IMR-90 (cell line): Measurements from ENCODE around the gene MYLK4. TPM values are rescaled to one million over a fixed set of nuclear protein-coding genes. Genes with fewer than 3 reads are reported as not detected.

Source experiments
- ATAC-seq: fragments of 200-7000 bp; cut with Tn5 transposase; 2 replicates; pipeline ENCODE4 v1.9.1; 2020; ENCODE audit warnings: low read depth, mild to moderate bottlenecking, moderate library complexity
- BruUV-seq: library from RNA; stranded (reverse); fragments of 400-500 nt; replicated peaks from 2 replicates; lab custom pipeline; 2021; lab: Mats Ljungman, UMichigan
- CTCF ChIA-PET: fragments of 300-600 bp; formaldehyde crosslinking; extraction: SDS; loops from one replicate; lab custom pipeline; 2021; ENCODE audit warnings: antibody characterized with exemption; lab: Yijun Ruan, JAX
- POLR2A ChIA-PET: fragments of 300-600 bp; sonication (Branson Sonifier 250); formaldehyde crosslinking; loops from one replicate; lab custom pipeline; 2022; ENCODE audit warnings: antibody characterized with exemption; ENCODE audit not compliant: unreplicated experiment; lab: Charles Lee
- DNase-seq: peaks from one replicate; pipeline ENCODE4 v3.0.0; 2013
- H2AFZ ChIP-seq: replicated peaks from 2 replicates; pipeline ENCODE3; 2013; ENCODE audit warnings: low read length, mild to moderate bottlenecking; ENCODE audit not compliant: poor library complexity
- H2AK5ac ChIP-seq: 2 replicates; pipeline ENCODE4 v1.6.1; 2013; ENCODE audit warnings: low read depth, low read length, inconsistent platforms
- H2AK9ac ChIP-seq: replicated peaks from 2 replicates; pipeline ENCODE3; 2013; ENCODE audit warnings: mild to moderate bottlenecking, low read depth, low read length, moderate library complexity; ENCODE audit not compliant: poor library complexity
- H2BK120ac ChIP-seq: 2 replicates; pipeline ENCODE4 v1.6.1; 2013; ENCODE audit warnings: low read depth, low read length, inconsistent platforms
- H2BK15ac ChIP-seq: 3 replicates; pipeline ENCODE4 v1.6.1; 2013; ENCODE audit warnings: low read depth, low read length, inconsistent platforms
- H2BK20ac ChIP-seq: 2 replicates; pipeline ENCODE4 v1.6.1; 2013; ENCODE audit warnings: low read depth, mild to moderate bottlenecking, inconsistent platforms, low read length, moderate library complexity
- H2BK5ac ChIP-seq: 2 replicates; pipeline ENCODE4 v1.6.1; 2013; ENCODE audit warnings: mild to moderate bottlenecking, low read depth, low read length, inconsistent platforms; ENCODE audit not compliant: poor library complexity, severe bottlenecking
- H3K14ac ChIP-seq: replicated peaks from 2 replicates; pipeline ENCODE4 v1.6.1; 2013; ENCODE audit warnings: low read depth, low read length, inconsistent platforms
- H3K18ac ChIP-seq: 2 replicates; pipeline ENCODE4 v1.6.1; 2013; ENCODE audit warnings: low read depth, low read length, control low read depth
- H3K23ac ChIP-seq: 2 replicates; pipeline ENCODE4 v1.6.1; 2013; ENCODE audit warnings: low read depth, low read length, inconsistent platforms
- H3K27ac ChIP-seq: 2 replicates; pipeline ENCODE4 v1.5.1; 2013; ENCODE audit warnings: mild to moderate bottlenecking, control low read depth, low read length; ENCODE audit not compliant: insufficient read depth
- H3K27me3 ChIP-seq: 2 replicates; pipeline ENCODE4 v1.6.1; 2013; ENCODE audit warnings: low read length; ENCODE audit not compliant: control insufficient read depth, insufficient read depth
- H3K36me3 ChIP-seq: 2 replicates; pipeline ENCODE4 v1.6.1; 2013; ENCODE audit warnings: low read length, mixed read lengths; ENCODE audit not compliant: control insufficient read depth, insufficient read depth
- H3K4ac ChIP-seq: 2 replicates; pipeline ENCODE4 v1.6.1; 2013; ENCODE audit warnings: low read depth, low read length, inconsistent platforms
- H3K4me1 ChIP-seq: 2 replicates; pipeline ENCODE4 v1.6.1; 2013; ENCODE audit warnings: low read length, mixed read lengths; ENCODE audit not compliant: control insufficient read depth, insufficient read depth
- H3K4me2 ChIP-seq: 2 replicates; pipeline ENCODE4 v1.6.1; 2013; ENCODE audit warnings: low read depth, mild to moderate bottlenecking, control low read depth, low read length, moderate library complexity
- H3K4me3 ChIP-seq: 2 replicates; pipeline ENCODE4 v1.5.1; 2013; ENCODE audit warnings: low read depth, mild to moderate bottlenecking, control low read depth, low read length, moderate library complexity; ENCODE audit not compliant: insufficient read depth
- H3K56ac ChIP-seq: 2 replicates; pipeline ENCODE4 v1.6.1; 2013; ENCODE audit warnings: low read length, inconsistent platforms; ENCODE audit not compliant: insufficient read depth; ENCODE audit errors: extremely low read depth
- H3K79me1 ChIP-seq, 2 experiments: 2 replicates each; pipeline ENCODE4 v1.6.1; 2013; ENCODE audit warnings: low read length in 2 of 2, inconsistent platforms in 1 of 2, low read depth in 1 of 2
- H3K9ac ChIP-seq: 2 replicates; pipeline ENCODE4 v1.6.1; 2013; ENCODE audit warnings: low read depth, low read length, control low read depth
- H3K9me1 ChIP-seq: 2 replicates; pipeline ENCODE4 v1.6.1; 2013; ENCODE audit warnings: low read length, inconsistent platforms; ENCODE audit not compliant: insufficient read depth
- H3K9me3 ChIP-seq: 2 replicates; pipeline ENCODE4 v1.6.1; 2013; ENCODE audit warnings: low read length; ENCODE audit not compliant: control insufficient read depth, insufficient read depth
- H4K20me1 ChIP-seq: 2 replicates; pipeline ENCODE4 v1.6.1; 2013; ENCODE audit warnings: low read length, inconsistent platforms; ENCODE audit not compliant: insufficient read depth
- H4K5ac ChIP-seq: 2 replicates; pipeline ENCODE4 v1.6.1; 2013; ENCODE audit warnings: mild to moderate bottlenecking, low read depth, low read length, control low read depth
- H4K8ac ChIP-seq, 2 experiments: 2 replicates each; pipeline ENCODE4 v1.6.1; 2013; ENCODE audit warnings: low read depth in 2 of 2, low read length in 2 of 2, control low read depth in 1 of 2, inconsistent platforms in 1 of 2
- H4K91ac ChIP-seq: 2 replicates; pipeline ENCODE4 v1.6.1; 2013; ENCODE audit warnings: low read depth, low read length, inconsistent platforms; ENCODE audit not compliant: insufficient read depth
- CEBPB ChIP-seq: IDR thresholded peaks from 2 replicates; pipeline ENCODE4 v1.6.1; 2012; ENCODE audit warnings: low read depth, low read length, improper control_type of control experiment
- FOS ChIP-seq: fragments of 150-350 bp; IDR thresholded peaks from 2 replicates; pipeline ENCODE4 v1.6.1; 2016; ENCODE audit warnings: low read depth, low read length
- NFE2L2 ChIP-seq: fragments of 150-350 bp; IDR thresholded peaks from 2 replicates; pipeline ENCODE4 v1.6.1; 2016; ENCODE audit warnings: low read depth, mild to moderate bottlenecking, low read length
- POLR2A ChIP-seq: IDR thresholded peaks from 2 replicates; pipeline ENCODE4 v1.6.1; 2012; ENCODE audit warnings: mild to moderate bottlenecking, low read depth, low read length
- RAD21 ChIP-seq: IDR thresholded peaks from 2 replicates; pipeline ENCODE4 v1.6.1; 2012; ENCODE audit warnings: low read length, improper control_type of control experiment
- RCOR1 ChIP-seq: IDR thresholded peaks from 2 replicates; pipeline ENCODE4 v1.6.1; 2012; ENCODE audit warnings: mild to moderate bottlenecking, low read length, improper control_type of control experiment; ENCODE audit not compliant: insufficient replicate concordance
- SMC3 ChIP-seq: fragments of 150-350 bp; IDR thresholded peaks from 2 replicates; pipeline ENCODE4 v1.6.1; 2016; ENCODE audit warnings: low read depth, mild to moderate bottlenecking, antibody characterized with exemption, low read length, moderate library complexity
- WGBS, 2 experiments: methylation state at CpG; one replicate each; pipeline versions ENCODE4 v1.1.5 to v1.1.7; 2013; ENCODE audit warnings: missing lambda C conversion rate in 2 of 2; ENCODE audit not compliant: insufficient read length in 1 of 2; ENCODE audit errors: extremely low coverage in 2 of 2; 5-methylcytosine and 5-hydroxymethylcytosine counted together
- dilution Hi-C: fragments of 300-500 bp; cut with HindIII; formaldehyde crosslinking; loops from one replicate; pipeline ENCODE4 v1.14.3; 2018; ENCODE audit warnings: low sequenced_read_pairs; ENCODE audit not compliant: unreplicated experiment
- in situ Hi-C: fragments of 300-500 bp; cut with MboI; formaldehyde crosslinking; loops from 3 replicates; pipeline ENCODE4 v1.14.3; 2019; ENCODE audit warnings: low sequenced_read_pairs, inconsistent platforms, mixed read lengths
- intact Hi-C: fragments of 100-400 bp; cut with micrococcal nuclease; formaldehyde crosslinking; loops from 2 replicates; pipeline ENCODE4 v1.10.0; 2022
- polyA plus RNA-seq, 3 experiments: library from polyadenylated mRNA; depleted of rRNA; stranded (reverse); fragments of >200 nt; gene quantifications; 2 replicates each; pipeline ENCODE4 v1.2.3, GENCODE V29; 2012; ENCODE audit warnings: low replicate concordance in 1 of 3
- total RNA-seq: library from RNA; depleted of rRNA; stranded (reverse); fragments of >200 nt; gene quantifications from 2 replicates; pipeline ENCODE4 v1.2.3, GENCODE V29; 2012

MYLK4 gene
- total and polyA plus RNA-seq, 2 of the 4 experiments (the other 2 are of a cell fraction) = under 0.01 to 0.07 TPM

DNA sequence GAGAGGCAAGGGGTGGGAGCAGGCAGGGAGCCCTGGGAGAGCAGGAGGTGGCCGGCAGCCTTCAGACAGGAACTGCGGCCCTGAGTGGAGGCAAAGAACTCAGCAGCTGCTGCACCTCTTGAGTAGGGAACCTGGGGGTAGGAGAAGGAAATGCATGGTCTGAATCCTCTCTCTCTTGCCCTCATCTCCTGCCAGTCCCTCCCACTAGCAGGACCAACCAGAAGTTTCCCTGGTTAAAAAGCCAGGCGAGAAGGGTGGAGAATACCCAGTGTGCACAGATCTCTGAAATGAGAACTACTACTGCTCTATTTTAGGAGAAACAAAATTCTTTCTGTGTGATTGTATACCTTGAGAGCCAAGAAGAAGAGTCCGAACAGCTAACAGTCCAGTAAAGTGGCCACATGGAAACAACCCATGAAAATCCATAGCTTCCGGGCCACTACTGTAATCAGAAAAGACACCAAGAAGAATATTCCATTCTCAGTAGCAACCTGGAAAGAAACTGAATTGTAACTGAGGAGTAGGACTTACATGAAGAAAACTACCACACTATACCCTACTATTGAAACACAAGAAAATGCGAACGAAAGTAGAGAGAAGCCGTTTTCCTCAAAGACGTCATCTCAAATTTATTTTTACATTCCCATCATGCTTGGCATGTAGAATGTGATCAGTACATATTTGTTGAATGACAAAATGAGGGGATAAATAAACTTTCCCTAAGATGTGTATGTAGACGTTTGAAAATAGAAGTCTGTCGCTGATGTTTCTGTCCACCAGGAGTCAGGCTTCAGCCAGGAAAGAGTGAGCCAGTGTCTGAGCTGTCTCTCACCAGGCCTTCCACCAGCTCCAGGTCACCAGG lies 40.1 kb upstream of the MYLK4 start (continued):
- TF ChIP-seq NFE2L2 (no peak), FOS (peak; percentile 17; the same call in 1 of the 2 replicates), RCOR1 (no peak), CEBPB (no peak)

DNA sequence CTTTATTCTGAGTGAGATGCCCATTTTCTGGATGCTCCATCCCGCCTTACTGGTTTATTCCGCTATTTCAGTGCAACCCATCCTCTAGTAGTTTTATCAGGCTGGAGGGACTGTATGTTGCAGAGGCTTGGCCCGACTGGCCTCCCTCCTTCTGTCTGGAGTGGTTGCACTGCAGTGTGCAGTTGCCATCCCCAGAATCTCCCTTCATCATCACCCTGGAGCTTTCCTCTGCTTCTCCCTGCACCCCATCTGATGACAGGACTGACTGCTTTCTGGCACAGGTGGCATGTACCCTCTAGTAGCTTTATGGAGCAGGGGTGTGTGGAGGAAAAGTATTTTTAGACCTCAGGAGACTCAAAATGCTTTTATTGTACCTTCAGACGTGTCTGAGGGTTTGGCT lies 35.5 kb upstream of the MYLK4 start:
- dilution Hi-C loops (no loop called here), intact Hi-C loops (no loop called here), in situ Hi-C loops (no loop called here)
- H3K36me3 ChIP-seq = peaks cover 25% of the 10 kb centered on the region
- POLR2A ChIA-PET = no interaction called here
- H3K14ac ChIP-seq = no peak overlapping the region
- no peaks in the 10 kb centered on the region for H3K9me3 ChIP-seq
- H2BK5ac ChIP-seq = no peak overlapping the region
- H3K18ac ChIP-seq = no peak overlapping the region
- H2AK9ac ChIP-seq = no peak overlapping the region
- H3K56ac ChIP-seq = no peak overlapping the region
- no peak overlapping the region for H2BK15ac ChIP-seq
- H3K4me3 ChIP-seq = no peak overlapping the region
- H3K4me1 ChIP-seq = peaks cover 18% of the 10 kb centered on the region
- H4K5ac ChIP-seq = no peak overlapping the region
- no peak overlapping the region for H2AK5ac ChIP-seq
- H2AFZ ChIP-seq = no peak overlapping the region
- H2BK20ac ChIP-seq = no peak overlapping the region
- DNase-seq = no peak
- CTCF ChIA-PET = interaction anchor here (0.6 kb wide), 1 partner anchor 55 kb away, joined by 3 read pairs; the partner anchor contains the start of gene SERPINB1
- peaks cover 20% of the 10 kb centered on the region for H3K9me1 ChIP-seq
- TF ChIP-seq FOS (no peak), SMC3 (no peak), POLR2A (no peak), RAD21 (no peak)
- H4K91ac ChIP-seq = no peak overlapping the region
- H3K27me3 ChIP-seq = no peaks in the 10 kb centered on the region
- ATAC-seq = no peak
- no peak overlapping the region for H3K27ac ChIP-seq
- WGBS, 2 experiments = no CpG with 5 or more reads among the region's 4 CpGs
- no peak overlapping the region for H2BK120ac ChIP-seq
- H4K20me1 ChIP-seq = peaks cover 8% of the 10 kb centered on the region
- H3K9ac ChIP-seq = no peak overlapping the region
- no peak overlapping the region for H3K4ac ChIP-seq
- H3K4me2 ChIP-seq = no peak overlapping the region
- no peak overlapping the region; the same call in 1 of the 2 replicates for H3K23ac ChIP-seq
- peaks cover 42 to 67% of the 10 kb centered on the region in 2 experiments for H3K79me1 ChIP-seq
- H4K8ac ChIP-seq = no peak overlapping the region
- BruUV-seq = no TSS peak
